ENCODE results near the gene AK8.
"Not testable (repeated sequence)": the region's sequence is repeated elsewhere in the genome, so short reads cannot be mapped to it uniquely, and the experiment has no call there.

AK8 gene

DNA sequence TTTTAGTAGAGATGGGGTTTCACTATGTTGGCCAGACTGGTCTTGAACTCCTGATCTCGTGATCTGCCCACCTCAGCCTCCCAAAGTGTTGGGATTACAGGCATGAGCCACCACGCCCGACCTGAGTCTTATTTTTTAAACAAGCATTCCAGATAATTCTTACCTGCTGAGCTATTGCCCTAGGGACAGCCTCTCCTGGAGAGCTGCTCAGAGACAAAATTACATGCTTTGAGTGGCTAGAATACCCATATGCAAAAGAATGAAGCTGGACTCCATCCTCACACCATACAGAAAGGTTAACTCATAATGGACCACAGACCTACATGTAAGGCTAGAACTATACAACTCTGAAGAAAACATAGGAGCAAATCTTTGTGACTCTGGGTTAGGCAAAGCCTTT, 166.2 kb downstream of the AK8 start:
- no peak for DNase-seq (ENCODE audit: low read depth)

DNA sequence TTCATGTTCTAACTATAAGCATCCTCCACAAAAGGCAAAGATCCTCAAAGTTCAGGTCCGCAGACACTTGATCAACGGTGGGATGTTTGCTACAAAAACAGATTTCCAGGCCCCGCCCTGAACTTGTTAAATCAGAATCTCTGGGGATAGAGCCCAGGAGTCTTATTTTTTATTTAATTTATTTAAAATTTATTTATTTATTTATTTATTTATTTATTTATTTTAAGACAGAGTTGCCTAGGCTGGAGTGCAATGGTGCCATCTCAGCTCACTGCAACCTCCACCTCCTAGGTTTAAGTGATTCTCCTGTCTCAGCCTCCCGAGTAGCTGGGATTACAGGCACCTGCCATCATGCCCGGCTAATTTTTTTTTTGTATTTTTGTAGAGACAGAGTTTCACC, 166.9 kb downstream of the AK8 start:
- not testable (repeated sequence) for DNase-seq (ENCODE audit: low read depth)

DNA sequence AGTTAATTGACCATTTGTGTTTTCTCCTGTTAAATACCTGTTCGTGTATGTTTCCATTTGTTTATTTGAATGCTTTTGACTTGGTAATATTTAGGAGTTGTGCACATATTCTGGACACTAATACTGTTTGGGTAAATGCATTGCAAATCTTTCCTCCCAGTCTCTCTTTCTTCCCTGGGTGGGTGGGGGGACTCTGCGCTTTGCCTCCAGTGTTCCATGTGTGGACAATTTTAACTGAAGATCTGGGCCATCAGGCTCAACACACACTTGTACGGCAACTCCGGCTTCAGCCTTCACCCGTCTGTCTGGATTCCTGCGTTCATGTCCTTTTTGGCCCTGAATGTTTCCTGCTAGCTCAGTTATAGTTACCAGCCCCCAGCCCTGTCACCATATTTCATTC, 167.8 kb downstream of the AK8 start:
- DNase-seq (ENCODE audit: low read depth), result no peak

DNA sequence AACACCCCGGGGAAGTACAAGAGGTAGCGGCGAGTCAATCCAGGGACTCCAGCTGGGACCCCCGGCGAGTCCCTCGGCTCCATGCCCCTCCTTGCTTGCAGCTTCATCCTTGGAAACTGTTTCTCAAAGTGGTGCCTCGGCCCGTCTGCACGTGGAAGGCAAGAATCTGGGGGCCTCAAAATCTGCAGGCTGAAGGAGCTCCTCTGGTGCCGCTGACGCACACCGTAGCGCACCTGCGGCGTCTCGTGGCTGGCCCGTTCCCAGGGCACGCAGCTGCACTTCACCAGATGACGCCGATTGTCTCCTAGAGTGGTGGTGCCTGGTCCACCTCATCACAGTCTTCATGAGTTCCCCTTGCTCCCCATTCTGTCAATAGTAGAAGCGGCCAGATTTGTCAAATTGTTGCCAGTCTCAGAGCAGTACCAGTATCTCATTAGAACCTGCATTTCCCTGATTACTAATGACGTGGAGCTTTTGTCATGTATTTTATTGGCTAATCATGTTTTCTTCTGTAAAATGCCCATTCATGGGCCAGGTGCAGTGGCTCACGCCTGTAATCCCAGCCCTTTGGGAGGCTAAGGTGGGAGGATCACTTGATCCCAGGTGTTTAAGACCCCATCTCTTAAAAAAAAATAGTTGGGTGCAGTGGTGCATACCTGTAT, 169.2 kb downstream of the AK8 start:
- no peak for DNase-seq (ENCODE audit: low read depth)

DNA sequence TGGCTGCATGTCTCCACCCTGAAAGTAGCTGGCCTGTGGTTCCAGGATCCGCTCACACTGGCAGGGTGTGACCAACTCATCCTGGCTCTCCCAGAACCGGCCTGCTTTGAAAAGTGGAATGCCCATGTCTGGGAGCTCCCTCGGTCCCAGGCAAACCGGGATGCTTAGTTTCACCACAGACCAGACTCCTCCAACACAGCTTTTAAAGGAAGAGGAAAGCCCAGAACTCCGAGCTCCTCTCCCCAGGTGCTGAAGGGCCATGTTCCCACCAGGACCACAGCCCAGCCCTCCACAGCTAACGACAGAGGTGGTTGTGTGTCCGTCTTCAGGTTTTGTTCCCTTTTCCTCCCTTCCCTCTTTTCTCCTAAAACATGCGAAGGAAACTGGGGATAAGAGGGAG, 169.8 kb downstream of the AK8 start:
- no peak for DNase-seq (ENCODE audit: low read depth)

DNA sequence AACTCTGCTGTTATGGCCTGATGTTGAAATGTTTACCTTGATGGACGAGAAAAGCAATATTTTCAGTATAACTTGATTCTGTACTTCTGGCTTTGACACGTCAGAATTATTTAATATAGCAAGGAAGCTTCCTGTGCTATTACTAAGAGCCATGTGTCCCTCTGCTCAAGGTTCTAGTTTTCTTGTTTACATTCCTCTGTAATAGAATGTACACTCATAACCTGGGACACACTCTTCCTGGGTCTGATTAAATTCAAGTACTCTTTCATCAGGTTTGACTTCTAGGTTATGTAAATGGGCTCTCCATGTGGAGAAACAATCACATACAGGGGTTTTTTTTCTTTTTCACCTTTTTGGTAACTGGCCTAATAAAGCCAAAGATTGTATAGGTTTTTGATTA, 174.7 kb downstream of the AK8 start:
- no peak for DNase-seq (ENCODE audit: low read depth)

DNA sequence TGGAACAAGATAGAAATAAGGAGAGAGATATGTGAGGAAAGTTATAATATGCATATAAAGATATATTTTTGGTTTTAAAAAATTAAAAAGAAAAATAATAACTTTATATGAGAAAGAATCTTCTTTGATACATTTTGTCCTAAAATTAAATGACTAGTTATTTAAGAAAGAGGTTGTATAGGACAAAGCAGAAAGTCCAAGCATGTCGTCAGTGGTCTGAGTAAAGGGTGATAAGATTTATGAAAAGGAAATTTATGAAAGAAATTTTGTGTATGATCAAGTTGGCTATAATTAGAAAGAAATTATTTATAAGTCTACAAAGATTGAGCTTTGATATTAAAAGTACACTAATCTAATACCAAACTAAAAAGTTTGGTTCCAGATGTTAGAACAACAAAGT, 175.8 kb downstream of the AK8 start:
- no peak for DNase-seq (ENCODE audit: low read depth)

DNA sequence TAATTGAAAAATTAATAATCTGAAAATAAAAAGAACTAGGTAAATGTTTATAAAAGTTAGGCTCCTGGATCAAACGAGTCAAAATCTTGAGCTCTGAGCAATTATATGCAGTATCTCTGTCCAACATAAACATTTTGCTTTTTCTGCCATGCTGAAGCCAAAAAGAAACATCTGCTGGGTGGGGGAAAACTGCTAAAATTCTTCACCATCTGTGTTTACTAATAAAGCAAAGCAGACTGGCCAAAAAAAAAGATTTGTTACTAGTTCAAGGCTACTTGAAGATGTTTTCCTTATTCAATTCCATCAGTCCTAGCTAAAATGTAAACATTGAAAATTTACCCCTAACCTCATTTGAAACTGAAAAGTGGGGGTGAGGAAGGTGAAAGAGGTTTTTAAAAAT, 178.1 kb downstream of the AK8 start:
- no peak for DNase-seq (ENCODE audit: low read depth)

DNA sequence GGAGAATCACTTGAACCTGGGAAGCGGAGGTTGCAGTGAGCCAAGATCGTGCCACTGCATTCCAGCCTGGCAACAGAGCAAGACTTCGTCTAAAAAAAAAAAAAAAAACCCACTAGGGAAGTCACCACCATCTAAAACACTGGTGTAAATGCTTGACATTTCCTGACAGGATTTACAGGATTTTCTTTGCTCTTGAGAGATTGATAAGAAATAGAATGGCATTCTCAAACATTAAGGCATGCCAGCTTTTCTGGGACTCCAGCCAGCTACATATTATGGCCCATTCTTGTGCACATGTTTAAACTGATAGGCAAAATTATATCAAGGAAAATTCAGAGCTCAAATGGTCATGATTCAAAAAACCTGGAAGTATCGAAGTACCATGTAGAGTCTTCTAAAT, 179.1 kb downstream of the AK8 start:
- no peak for DNase-seq (ENCODE audit: low read depth)

DNA sequence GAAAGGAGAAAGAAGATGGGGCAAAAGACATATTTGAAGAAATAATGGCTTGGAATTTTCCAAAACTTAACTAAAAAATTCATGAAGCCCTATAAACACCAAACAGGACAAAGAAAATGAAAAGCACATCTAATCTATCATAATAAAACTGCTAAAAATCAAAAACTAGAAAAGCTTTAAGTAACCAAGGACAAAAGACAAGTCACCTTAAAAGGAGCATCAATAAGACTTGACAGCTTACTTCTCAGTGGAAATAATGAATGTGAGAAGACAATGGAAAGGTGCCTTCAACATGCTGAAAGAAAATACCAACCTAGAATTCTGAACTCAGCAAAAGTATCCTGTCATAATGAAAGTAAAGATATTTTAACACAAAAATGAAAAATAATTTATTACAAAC, 180.9 kb downstream of the AK8 start:
- DNase-seq (ENCODE audit: low read depth), result no peak

DNA sequence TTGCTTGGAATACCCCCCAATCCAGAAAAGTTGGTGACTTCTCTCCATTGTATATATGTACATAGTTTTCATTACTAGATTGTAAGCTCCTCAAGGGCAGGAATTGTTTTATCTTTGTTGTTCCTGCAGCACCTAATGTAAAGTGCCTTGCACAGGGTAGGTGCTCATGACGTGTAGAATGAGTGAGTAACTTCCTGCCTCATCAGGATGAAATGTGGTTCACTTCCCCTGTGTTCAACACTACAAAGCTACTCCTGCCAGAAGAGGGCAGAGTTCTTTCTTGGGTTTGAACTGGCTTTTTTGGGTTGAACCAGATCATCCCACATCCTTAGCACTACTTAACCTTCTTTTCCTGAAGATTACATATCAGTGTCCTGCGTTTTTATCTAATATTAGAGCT, 183.9 kb downstream of the AK8 start:
- DNase-seq (ENCODE audit: low read depth), result no peak

DNA sequence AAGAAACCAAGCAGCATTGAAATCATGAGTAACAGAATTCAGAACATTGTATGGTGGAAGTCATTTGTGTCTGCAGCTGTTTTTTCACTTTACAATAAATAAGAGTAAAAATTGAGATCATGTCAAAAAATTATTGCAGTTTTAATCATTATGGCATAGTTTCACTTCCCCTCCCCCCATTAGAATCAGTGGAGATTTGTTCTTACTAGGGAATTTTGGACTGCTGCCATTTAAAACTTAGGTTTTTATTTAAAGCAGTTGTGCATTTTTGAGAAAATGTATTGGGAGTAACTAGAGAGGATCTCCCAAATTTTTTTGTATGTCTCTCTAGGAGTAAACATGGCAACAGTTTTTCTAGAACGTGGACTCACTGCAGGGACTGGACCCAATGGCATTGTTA, 187.4 kb downstream of the AK8 start:
- no peak for DNase-seq (ENCODE audit: low read depth)

DNA sequence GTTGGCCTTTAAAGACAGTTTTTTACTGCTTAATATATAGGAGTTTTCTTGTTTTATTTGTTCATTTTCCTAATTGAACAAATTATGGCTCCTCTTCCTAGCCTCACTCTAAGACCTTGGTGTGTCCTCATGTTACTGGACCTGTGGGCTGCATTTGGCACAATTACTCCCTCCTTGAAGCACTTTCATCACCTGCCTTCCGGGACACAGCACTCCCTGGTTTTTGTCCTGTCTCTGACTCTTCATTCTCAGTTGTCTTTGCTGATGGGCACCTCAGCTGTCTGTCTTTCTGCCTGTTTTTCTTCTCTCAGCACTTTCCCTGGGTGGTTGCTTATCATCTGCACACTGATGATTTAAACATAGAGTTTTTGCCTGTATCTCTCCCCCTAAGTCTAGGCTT, 194.2 kb downstream of the AK8 start:
- DNase-seq (ENCODE audit: low read depth), result no peak

DNA sequence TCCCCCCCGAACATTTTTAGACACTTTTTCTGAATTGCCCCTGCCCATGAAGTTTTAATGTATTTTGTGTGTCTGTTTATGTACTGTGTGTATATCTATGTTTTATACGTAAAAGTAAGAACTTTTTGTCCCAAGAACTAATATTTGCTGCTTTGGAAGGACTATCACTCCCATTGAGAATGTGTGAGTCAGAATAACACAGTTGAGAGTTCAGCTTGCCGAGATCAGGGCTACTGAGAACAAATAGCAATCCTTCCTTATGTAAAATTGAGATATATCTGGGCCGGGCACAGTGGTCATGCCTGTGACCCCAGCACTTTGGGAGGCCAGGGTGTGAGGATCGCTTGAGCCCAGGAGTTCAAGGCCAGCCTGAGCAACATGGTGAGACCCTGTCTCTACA, 196.5 kb downstream of the AK8 start:
- DNase-seq (ENCODE audit: low read depth), result no peak

DNA sequence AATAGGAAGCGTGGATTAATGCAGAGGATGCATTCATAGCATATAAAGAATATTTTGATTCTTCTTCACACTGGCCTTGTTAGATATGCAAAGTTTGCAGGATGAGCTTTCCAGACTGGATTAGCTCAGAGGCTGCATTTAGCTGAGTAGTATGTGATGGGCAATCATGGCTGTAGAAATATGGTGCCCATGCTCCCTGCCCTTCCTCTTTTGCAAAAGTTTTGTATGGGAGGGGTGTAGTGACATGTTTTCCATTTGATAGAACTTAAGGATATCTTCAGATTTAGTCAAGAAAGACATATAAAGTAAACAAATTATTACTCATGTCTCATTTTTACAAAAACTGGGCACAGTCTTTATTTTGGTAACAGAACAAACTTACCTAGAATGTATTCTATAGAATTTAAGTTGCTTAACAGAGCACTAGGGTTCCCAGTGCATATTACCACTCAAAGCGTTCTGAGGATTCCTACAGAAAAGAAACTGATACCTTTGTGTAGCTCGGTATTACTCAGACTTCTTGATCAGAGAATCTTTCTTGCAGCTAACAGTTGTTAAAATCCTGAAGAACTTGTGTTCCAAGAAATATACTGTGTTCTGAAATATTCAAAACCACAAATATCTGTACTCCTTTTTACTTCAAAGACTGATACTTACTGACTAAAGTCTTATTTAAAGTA, 198.0 kb downstream of the AK8 start:
- no peak for DNase-seq (ENCODE audit: low read depth)

DNA sequence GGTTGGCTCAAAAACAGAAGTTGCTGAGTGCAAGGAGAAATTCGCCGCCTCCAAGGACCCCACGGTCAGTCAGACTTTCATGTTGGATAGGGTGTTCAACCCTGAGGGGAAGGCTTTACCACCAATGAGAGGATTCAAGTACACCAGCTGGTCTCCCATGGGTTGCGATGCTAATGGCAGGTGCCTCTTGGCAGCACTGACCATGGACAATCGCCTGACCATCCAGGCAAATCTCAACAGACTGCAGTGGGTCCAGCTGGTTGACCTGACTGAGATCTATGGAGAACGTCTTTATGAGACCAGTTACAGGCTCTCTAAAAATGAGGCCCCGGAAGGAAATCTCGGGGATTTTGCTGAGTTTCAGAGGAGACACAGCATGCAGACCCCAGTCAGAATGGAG, 200.1 kb downstream of the AK8 start:
- no peak for DNase-seq (ENCODE audit: low read depth)
